Kidney (tissue), 14 donors: Measurements from ENCODE around the gene MIEF1. TPM values are rescaled to one million over a fixed set of nuclear protein-coding genes. Genes with fewer than 3 reads are reported as not detected.

Experiments
- DNase-seq, 5 donors: peaks; one replicate each; pipeline ENCODE4 v3.0.0-alpha.2; 2013 to 2020
- FAIRE-seq: peaks from 2 replicates; lab custom pipeline; 2012; peaks lifted over from hg19 to GRCh38; lab: Jason Lieb, UNC
- H3K27ac ChIP-seq, 2 donors: one replicate each; pipeline ENCODE4 v1.7.0; 2013; ENCODE audit warnings: low read depth in 2 of 2, low read length in 2 of 2, inconsistent platforms in 1 of 2
- H3K27me3 ChIP-seq: one replicate; pipeline ENCODE4 v1.7.1; 2013; ENCODE audit warnings: low read length, inconsistent platforms; ENCODE audit not compliant: control insufficient read depth, insufficient read depth
- H3K36me3 ChIP-seq, 3 donors: one replicate each; pipeline versions ENCODE4 v1.7.0 to v1.7.1; 2013; ENCODE audit warnings: low read length in 3 of 3, control low read depth in 1 of 3, inconsistent platforms in 1 of 3; ENCODE audit not compliant: insufficient read depth in 3 of 3, control insufficient read depth in 2 of 3
- H3K4me1 ChIP-seq, 3 donors: one replicate each; pipeline versions ENCODE4 v1.7.0 to v1.7.1; 2013; ENCODE audit warnings: low read length in 3 of 3, inconsistent platforms in 1 of 3, low read depth in 1 of 3; ENCODE audit not compliant: control insufficient read depth in 2 of 3, insufficient read depth in 2 of 3
- H3K4me3 ChIP-seq, 3 donors: one replicate each; pipeline versions ENCODE4 v1.7.0 to v1.8.1; 2013; ENCODE audit warnings: low read length in 3 of 3, control low read depth in 1 of 3, inconsistent platforms in 1 of 3
- H3K9ac ChIP-seq, 3 donors: one replicate each; pipeline versions ENCODE4 v1.7.0 to v1.7.1; 2013; ENCODE audit warnings: low read length in 3 of 3, control low read depth in 1 of 3, inconsistent platforms in 1 of 3
- H3K9me3 ChIP-seq, 3 donors: one replicate each; pipeline versions ENCODE4 v1.7.0 to v1.7.1; 2013; ENCODE audit warnings: low read length in 3 of 3, control low read depth in 1 of 3, inconsistent platforms in 1 of 3; ENCODE audit not compliant: control insufficient read depth in 2 of 3, insufficient read depth in 1 of 3
- intact Hi-C: fragments of 100-400 bp; cut with DNase I; formaldehyde crosslinking; loops from one replicate; pipeline ENCODE4 v1.11.1; 2022
- polyA plus RNA-seq: library from polyadenylated mRNA; stranded (reverse); fragments of 350-450 nt; fragmentation: Illumina TruSeq; extraction: RNeasy Lipid Tissue Mini Kit (QIAGEN cat#74804); gene quantifications from one replicate; pipeline ENCODE4 v1.2.3, GENCODE V29; 2014; ENCODE audit warnings: low read depth, low replicate concordance; ENCODE audit not compliant: insufficient read depth
- total RNA-seq: library from RNA; stranded (reverse); fragmentation: NEBNext Ultra II Directional; extraction: Animal tissue kit (Norgen Biotek cat#: 25700); gene quantifications from one replicate; pipeline ENCODE4 v1.2.1, GENCODE V29; 2021
- TF ChIP-seq, protein P1 (sequence below): IDR thresholded peaks from 3 replicates; pipeline ENCODE4 v1.5.1; 2012; ENCODE audit warnings: mild to moderate bottlenecking, moderate library complexity, borderline replicate concordance; ENCODE audit not compliant: insufficient read depth; ENCODE audit errors: extremely low read depth
- donor health status: control.
- donor health status: control.
- donor health status: control.
- donor health status: control.
- donor health status: control.
- donor health status: DM: yes; HTN: yes; CAD: no.
- donor health status: Normal renal cell carcinoma (clear cell type).

The MIEF1 gene
- total and polyA plus RNA-seq, 2 donors from 2014 or later = 13.0 to 27.9 TPM

DNA sequence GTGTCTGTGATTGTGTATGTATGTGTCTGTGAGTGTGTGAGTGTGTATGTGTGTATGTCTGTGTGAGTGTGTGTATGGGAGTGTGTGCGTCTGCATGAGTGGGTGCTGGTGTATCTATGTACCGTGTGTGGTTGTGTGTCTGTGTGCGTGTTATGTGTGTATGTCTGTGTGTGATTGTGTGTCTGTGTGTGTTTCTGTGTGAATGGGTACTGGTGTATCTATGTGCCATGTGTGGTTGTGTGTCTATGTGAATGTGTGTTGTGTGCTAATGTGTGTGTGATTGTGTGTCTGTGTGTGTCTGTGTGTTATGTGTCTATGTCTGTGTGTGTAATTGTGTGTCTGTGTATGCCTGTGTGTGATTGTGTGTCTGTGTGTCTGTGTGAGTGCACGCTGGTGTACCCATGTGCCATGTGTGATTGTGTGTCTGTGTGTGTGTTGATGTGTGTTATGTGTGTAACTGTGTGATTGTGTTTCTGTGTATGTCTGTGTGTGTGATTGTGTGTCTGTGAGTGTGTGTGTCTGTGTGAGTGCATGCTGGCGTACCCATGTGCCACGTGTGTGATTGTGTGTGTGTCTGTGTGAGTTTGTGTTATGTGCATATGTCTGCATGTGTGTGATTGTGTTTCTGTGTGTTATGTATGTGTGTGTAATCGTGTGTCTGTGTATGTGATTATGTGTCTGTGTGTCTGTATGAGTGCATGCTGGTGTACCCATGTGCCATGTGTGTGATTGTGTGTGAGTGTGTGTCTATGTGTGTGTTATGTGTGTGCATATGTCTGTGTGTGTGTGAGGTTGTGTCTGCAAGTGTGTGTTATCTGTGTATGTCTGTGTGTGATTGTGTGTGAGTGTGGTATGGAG is 61.7 kb downstream of the MIEF1 start:
- DNase-seq (no peak), FAIRE-seq (no peak)
- Histone ChIP-seq H3K4me1 (no peaks in the 10 kb centered on the region), H3K27ac (no peak overlapping the region), H3K4me3 (no peak overlapping the region), H3K9ac (no peak overlapping the region), H3K36me3 (peaks cover 0 to 3% (median 0%) of the 10 kb centered on the region in 3 donors), H3K27me3 (no peaks in the 10 kb centered on the region), H3K9me3 (peaks cover 0 to 2% (median 0%) of the 10 kb centered on the region in 3 donors)
- intact Hi-C loops = no loop called here
- TF ChIP-seq, protein P1, sequence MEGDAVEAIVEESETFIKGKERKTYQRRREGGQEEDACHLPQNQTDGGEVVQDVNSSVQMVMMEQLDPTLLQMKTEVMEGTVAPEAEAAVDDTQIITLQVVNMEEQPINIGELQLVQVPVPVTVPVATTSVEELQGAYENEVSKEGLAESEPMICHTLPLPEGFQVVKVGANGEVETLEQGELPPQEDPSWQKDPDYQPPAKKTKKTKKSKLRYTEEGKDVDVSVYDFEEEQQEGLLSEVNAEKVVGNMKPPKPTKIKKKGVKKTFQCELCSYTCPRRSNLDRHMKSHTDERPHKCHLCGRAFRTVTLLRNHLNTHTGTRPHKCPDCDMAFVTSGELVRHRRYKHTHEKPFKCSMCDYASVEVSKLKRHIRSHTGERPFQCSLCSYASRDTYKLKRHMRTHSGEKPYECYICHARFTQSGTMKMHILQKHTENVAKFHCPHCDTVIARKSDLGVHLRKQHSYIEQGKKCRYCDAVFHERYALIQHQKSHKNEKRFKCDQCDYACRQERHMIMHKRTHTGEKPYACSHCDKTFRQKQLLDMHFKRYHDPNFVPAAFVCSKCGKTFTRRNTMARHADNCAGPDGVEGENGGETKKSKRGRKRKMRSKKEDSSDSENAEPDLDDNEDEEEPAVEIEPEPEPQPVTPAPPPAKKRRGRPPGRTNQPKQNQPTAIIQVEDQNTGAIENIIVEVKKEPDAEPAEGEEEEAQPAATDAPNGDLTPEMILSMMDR = no peak

DNA sequence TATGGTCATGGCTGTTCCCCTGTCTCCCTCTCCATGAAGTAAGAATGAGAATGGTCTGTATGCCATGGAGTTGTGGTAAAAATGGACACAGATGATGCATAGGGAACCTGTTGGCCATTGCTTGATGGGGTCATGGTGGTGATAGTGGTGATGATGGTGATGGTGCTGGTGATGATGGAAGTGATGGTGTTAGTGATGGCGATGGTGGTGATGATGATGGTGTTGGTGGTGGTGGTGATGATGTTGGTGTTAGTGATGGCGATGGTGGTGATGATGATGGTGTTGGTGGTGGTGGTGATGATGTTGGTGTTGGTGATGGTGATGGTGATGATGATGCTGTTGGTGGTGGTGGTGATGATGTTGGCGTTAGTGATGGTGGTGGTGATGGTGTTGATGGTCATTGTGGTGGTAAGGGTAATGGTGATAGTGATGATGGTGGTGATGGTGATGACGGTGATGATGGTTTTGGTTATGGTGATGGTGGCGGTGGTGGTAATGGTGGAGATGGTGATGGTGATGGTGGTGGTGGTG is 63.4 kb downstream of the MIEF1 start:
- intact Hi-C loops = no loop called here
- no peak for FAIRE-seq
- TF ChIP-seq, protein P1 = no peak

DNA sequence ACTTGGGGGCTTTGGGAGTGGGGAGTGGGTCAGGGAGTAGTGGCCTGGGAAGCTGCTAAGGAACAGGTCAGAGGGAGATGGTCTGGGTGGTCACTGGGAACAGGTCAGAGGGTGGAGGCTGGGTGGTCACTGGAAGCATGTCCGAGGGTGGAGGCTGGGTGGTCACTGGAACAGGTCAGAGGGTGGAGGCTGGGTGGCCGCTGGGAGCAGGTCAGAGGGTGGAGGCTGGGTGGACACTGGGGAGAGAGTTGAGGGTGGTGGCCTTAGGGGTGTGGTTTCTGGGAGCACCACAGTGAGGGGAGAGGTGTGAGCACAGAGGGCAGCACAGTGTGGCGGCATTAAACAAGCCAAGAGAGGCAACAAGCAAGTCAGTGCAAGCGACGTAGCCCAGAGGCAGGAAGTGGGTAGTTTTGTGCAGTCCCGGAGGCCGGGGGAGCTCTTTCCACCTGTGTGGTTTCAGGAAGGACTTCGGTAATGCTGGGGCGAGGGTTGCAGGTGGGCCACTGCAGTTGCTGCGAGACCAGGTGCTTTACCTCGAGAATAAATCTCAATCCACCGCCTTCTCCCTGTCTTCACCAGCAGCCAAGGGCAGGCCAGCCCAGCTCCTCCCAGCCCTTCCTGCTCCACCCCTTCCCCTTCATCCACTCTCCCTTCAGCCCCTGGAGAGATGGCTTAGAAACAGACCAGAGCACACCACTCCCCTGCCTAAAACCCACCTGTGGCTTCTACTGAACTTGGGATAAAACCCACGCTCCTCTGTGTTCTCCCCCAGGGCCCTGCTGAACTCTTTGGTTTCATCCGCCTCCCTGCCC is 65.3 kb downstream of the MIEF1 start:
- Histone ChIP-seq H3K9ac (no peak overlapping the region), H3K27ac (no peak overlapping the region), H3K27me3 (no peaks in the 10 kb centered on the region), H3K36me3 (peaks cover 0 to 3% (median 0%) of the 10 kb centered on the region in 3 donors), H3K4me3 (no peak overlapping the region), H3K4me1 (no peaks in the 10 kb centered on the region), H3K9me3 (peaks cover 0 to 2% (median 0%) of the 10 kb centered on the region in 3 donors)
- FAIRE-seq = no peak
- TF ChIP-seq, protein P1 = no peak
- peak in 1 of 5 donors; percentile 17 for DNase-seq
- intact Hi-C loops = no loop called here

More for the DNA sequence above, 63.4 kb downstream of the MIEF1 start:
- H3K4me3 ChIP-seq = peak overlapping the region in 1 of 3 donors; percentile 13
- H3K36me3 ChIP-seq = peaks cover 0 to 3% (median 0%) of the 10 kb centered on the region in 3 donors
- H3K27me3 ChIP-seq = no peaks in the 10 kb centered on the region
- H3K9me3 ChIP-seq = peaks cover 0 to 2% (median 0%) of the 10 kb centered on the region in 3 donors
- H3K27ac ChIP-seq = no peak overlapping the region
- H3K9ac ChIP-seq = no peak overlapping the region
- no peak for DNase-seq
- no peaks in the 10 kb centered on the region for H3K4me1 ChIP-seq

Other genes with a start within 250 kb of the MIEF1 start
- 1,862 TPM for gene RPL3, start 182.7 kb upstream of the MIEF1 start, total RNA-seq
- 2,443 TPM for gene RPL3, start 182.7 kb upstream of the MIEF1 start, polyA plus RNA-seq
- gene SYNGR1, start 152.3 kb upstream of the MIEF1 start, total RNA-seq = 21.5 TPM
- gene SYNGR1, start 152.3 kb upstream of the MIEF1 start, polyA plus RNA-seq = 43.0 TPM
- 30.9 TPM for gene TAB1, start 102.5 kb upstream of the MIEF1 start, total RNA-seq
- gene TAB1, start 102.5 kb upstream of the MIEF1 start, polyA plus RNA-seq = 14.4 TPM
- 5.4 TPM for gene MGAT3, start 45.3 kb upstream of the MIEF1 start, total RNA-seq
- gene MGAT3, start 45.3 kb upstream of the MIEF1 start, polyA plus RNA-seq = 2.7 TPM
- 261 TPM for gene ATF4, start 18.3 kb downstream of the MIEF1 start, total RNA-seq
- 293 TPM for gene ATF4, start 18.3 kb downstream of the MIEF1 start, polyA plus RNA-seq
- gene RPS19BP1, start 30.5 kb downstream of the MIEF1 start, total RNA-seq = 51.8 TPM
- gene RPS19BP1, start 30.5 kb downstream of the MIEF1 start, polyA plus RNA-seq = 180 TPM
- 0.63 TPM for gene CACNA1I, start 68.5 kb downstream of the MIEF1 start, total RNA-seq
- gene CACNA1I, start 68.5 kb downstream of the MIEF1 start, polyA plus RNA-seq = not detected